Ovary (tissue), 3 donors: Measurements from ENCODE around the gene NUCB2.

Experiments
- CTCF ChIP-seq, 3 donors: fragments of 450-650 bp in 2 of 3; fragments of 200-600 bp in 1 of 3; IDR thresholded peaks; one replicate each; pipeline versions ENCODE4 v1.5.1 to v1.8.0; 2016 to 2022; ENCODE audit warnings: antibody characterized with exemption in 3 of 3, mild to moderate bottlenecking in 1 of 3
- EP300 ChIP-seq: sonication (generic); formaldehyde crosslinking; IDR thresholded peaks from one replicate; pipeline ENCODE4 v1.6.1; 2017; ENCODE audit warnings: antibody characterized with exemption
- donor health status: DM: no; HTN: no; CAD: no.

- TF ChIP-seq CTCF (IDR thresholded peaks at IDR 0.05): no peak
- TF ChIP-seq EP300: no peak
Measured at GRCh38 chr11:17267576-17267975, 9.0 kb upstream of the NUCB2 start.
